Stimulated activated CD4-positive, alpha-beta T cell treated with anti-CD3 and anti-CD28 coated beads, TNF-alpha, amount 100 ng/mL, for 4 hours (primary cell): ENCODE data around the gene SPAG9.

ENCODE experiments used
- DNase-seq, 3 experiments: peaks; one replicate each; pipeline ENCODE4 v3.0.0-alpha.2; 2020; ENCODE audit warnings: low read depth in 3 of 3

The SPAG9 gene

DNA sequence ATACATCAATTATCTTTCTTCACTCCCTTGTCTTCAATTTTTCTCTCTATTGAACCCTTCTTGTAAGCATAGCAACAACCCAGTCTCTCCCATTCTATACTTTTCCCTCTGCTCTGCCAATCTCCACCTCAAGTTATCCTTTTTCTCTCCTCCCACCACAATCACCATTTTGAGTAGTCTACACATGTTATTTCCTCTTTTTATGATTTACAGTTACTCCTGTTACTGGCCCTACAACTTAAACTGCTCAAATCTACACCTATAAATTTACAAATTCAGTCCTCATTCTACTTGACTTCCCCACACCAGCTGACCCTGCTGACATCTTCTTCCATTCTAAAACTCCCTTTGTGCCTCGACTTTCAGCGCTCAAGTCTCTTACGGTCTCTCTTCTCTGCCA is 84.6 kb downstream of the SPAG9 start:
- no peak for DNase-seq

DNA sequence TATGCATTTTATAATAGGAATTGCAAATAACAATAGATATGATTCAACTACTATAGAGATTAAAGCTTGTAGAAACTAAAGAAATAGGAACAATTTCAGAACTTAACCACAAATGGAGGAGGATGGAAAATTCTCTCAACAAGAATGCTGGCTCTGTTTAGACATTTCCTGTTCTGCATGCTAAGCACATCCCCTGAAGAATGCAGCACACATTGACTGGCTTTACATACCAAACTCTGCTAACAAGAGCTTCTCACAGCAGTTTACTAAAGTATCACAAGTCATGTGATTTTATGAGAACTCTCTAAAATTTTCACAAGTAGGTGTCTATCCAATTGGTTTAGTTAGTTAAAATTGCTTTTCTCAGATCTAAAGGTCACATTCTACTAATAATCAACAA is 85.2 kb downstream of the SPAG9 start:
- DNase-seq, result no peak

DNA sequence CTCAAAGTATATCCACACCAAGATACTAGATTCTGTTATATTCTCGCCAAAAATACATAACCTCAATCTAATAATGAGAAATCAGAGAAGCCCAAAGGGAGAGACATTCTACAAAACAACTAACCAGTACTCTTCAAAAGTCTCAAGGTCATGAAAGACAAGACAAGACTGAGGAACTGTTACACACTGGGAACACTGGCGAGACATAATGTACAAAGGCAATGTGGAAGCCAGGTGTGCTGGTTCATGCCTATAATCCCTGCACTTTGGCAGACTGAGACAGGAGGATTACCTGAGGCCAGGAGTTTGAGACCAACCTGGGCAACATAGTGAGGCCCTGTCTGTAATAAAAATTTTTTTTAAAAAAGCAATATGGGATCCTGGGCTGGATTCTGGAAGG is 85.9 kb downstream of the SPAG9 start:
- no peak for DNase-seq

DNA sequence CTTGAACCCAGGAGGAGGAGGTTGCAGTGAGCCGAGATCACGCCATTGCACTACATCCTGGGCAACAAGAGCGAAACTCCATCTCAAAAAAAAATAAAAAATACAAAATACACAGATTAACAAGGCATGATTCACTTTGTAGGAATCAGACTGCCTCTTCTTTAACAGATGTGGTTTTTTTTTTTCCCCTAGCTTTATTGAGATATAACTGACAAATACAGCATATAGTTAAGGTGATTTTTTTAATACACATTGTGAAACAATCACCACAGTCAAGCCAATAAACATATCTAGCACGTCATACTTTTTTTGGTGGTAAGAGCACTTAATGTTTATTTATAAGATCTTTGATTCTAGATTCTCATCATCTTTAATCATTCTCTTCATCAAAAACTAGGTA is 87.8 kb downstream of the SPAG9 start:
- no peak for DNase-seq

DNA sequence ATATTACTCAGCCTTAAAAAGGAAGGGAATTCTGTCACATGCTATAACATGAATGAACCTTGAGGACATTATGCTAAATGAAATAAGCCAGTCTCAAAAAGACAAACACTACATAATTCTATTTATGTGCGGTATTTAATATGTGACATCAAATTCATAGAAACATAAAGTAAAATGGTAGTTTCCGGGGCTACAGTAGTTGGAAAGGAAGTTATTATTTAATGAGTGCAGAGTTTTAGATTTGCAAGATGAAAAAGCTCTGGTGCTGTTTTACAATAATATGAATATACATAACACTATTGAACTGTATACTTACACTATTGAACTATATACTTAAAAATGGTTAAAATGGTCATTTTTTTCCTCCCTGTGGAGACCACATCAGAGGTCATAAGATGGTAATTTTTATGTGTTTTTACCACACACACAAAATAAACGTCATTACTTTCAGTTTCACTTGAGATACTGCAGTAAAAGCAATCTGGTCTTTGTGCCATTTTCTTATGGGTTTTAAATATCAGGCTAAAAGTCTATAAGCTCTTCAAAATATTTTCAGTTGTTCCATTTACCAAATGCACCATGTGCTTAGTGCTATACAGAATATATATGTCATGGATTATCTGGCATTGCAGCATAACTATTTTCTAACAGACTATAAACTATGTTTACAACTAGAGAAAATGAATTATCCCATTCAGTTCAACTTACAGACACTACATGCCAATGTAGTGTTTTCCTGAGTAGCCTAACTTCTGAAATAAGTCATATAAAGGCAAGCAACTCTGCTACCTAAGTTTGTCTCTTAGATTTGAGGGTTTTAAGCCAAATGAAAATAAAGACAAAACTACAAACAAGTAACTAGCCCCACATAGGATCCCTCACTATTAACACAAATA is 90.9 kb downstream of the SPAG9 start:
- DNase-seq, result no peak

DNA sequence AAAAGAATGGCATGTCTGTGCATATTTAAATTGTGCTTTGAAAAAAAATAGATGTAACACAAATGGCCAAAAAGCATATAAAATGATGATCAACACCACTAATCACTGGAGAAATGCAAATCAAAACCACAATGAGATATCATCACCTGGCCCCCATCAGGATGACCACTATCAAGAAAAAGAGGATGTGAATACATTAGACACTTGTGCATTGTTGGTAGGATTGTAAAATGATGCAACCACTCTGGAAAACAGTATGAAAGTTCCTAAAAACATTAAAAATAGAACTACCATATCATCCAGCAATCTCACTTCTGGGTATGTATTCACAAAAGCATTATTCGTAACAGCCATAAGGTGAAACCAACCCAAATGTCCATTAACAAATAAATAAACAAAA is 91.5 kb downstream of the SPAG9 start:
- no peak for DNase-seq

DNA sequence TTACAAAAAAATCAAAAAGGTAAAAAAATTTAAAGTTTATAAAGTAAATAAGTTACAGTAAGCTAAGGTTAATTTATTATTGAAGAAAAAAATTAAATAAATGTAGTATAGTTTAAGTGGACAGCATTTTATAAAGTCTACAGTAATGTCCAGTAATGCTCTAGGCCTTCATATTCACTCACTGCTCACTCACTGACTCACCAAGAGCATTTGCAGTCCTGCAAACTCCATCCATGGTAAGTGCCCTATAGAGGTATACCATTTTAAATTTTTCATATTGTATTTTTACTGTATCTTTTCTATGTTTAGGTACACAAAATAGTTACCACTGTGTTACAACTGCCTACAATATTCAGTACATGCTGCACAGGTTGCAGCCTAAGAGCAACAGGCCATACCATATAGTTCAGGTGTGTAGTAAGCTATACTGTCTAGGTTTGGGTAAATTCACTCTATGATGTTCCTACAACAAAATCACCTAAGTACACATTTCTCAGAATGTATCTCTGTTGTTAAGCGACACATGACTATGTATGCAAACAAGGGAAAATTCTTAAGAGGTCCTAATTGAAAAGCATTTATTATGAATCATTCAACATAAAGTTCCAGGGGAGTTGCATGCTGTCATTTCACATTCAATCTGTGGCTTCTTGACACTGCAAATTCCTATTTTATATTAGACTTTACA is 92.3 kb downstream of the SPAG9 start:
- DNase-seq, result no peak

DNA sequence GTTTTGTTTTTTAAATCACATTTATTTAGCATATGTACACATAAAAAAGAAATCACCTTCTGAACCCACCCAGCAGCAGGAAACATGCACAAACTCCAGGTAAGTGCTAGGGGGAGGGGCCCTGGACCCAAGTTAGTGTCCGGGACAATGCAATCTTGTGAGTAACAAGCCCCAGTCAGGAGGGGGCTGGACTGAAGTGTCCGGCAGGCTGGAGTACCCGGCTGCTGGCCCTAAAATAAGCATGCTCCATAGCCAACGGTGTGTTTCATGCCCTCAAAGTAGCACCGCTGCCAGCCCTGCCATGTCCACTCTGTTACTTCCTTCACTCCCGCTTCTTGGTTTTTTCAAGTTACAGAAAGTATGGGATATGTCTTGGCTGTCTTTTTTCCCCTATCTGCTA is 102.1 kb downstream of the SPAG9 start:
- DNase-seq, result no peak

DNA sequence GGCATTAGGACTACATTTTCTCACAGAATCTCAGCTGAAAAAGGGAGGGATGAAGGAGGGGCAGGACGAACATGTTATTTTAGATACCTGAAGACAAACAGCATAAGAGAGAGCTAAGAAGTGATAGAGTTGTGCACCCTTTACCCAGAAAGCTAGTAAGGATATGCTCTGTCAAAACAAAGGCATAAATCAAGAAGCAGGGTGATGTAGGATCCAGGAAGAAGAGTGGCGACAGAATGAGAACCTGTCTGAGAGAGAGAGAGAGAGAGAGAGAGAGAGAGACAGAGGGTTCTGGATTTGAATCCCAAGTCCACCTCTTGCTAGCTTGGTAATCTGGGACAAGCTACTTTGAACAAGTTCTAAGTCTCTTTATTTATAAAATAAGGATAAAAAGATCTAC is 103.4 kb downstream of the SPAG9 start:
- no peak for DNase-seq

DNA sequence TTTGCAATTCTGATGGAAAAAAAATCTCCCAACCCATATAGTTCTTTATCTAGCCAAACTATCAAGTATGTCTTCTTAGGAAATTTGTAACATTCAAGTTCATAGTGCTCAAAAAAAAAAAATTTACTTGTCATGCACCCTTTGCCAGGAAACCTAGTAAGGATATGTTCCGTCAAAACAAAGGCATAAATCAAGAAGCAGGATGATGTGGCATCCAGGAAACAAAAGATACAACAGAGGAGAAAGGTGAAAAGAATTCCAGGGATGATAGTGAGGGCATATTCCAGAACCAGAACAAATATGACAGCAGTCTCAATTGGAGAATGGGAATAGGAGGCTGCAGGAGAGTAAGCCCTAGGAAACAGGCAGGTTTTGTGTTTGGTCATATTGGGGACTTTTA is 104.6 kb downstream of the SPAG9 start:
- no peak for DNase-seq

DNA sequence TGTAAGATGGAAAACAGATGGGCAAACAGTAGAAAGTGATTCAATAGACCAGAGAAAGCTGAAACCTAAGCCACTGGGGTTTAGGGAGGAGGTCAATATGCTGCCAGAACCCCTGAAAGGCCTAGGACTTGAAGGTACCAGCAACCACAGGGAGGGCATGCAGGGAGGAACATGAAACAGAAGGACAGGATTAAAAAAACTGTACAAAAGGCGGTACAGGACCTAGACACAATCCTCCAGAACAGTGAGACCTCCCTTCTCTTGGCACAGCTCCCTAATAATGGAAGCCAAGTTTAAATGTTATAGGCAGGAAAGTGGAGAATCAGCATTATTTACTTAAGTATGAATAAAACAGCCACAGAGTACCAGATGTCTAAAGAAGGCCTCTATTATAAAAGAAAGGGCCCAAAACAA is 105.5 kb downstream of the SPAG9 start:
- no peak for DNase-seq

DNA sequence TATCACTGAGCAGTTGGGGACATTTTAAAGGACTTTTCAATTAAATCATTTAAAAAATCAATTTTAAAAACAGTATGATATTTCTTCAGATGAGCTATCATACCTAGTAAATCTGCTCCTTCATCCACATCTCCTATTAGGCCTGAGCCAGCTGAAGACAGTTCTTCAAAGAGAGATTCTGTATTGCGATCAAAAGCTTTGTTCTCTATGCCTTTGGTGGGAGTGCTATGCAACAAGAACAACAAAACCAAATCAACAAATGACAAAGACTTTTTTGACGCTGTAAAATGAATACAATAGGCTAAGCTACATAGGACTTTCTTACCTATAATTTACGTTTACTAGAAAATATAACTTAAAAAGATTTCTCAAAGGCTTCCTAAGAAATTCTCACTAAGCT is 106.5 kb downstream of the SPAG9 start:
- DNase-seq, result no peak

DNA sequence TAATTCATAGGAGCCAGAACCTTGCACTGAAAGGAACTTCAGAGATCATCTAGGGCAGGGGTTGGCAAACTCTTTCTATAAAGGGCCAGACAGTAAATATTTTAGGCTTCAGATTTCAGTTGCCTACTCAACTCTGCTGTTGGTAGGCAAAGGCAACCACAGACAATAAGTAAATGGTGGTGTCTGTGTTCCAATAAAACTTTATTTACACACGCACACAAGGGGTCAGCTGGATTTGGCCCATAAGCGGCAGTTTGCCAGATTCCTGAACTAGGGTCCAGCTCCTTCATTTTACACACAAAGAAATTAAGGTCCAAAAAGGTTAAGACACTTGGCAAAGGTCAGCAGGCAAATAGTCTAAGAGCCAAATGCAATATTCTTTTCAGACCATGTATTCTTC is 107.3 kb downstream of the SPAG9 start:
- DNase-seq, result no peak

DNA sequence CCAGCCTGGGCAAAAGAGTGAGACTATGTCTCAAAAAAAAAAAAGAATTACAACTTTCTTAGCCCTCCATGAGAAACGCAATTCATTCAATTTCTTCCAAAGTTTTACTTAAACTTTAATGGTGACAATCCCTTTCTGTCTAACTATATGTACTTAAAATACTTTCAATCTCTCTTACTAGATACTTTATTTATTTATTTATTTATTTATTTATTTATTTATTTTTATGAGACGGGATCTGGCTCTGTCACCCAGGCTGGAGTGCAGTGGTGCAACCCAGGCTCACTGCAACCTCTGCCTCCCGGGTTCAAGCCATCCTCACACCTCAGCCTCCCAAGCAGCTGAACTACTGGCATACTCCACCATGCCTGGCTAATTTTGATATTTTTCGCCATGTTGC is 108.1 kb downstream of the SPAG9 start:
- no peak for DNase-seq

DNA sequence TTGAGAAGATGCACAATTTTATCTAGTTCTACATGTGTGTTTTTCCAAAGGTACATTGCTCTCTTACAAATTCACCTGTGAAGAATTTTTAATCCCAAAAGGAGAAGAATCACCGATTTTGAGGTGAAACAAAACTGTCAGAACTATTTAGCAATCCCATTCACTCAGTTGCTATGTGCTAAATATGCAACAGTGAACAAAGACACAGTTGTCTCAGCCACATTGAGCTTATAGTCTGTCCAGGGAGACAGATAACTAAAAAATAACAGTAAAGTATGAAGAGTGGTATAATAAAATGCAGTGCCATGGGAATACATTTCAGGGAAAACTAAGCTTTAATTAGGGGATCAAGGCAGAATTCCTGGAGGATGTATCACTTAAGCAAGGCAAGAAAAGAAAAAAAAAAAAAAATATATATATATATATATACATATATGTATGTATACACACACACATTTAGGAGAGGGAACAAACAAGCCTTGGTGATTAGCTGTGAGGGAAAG is 110.4 kb downstream of the SPAG9 start:
- no peak for DNase-seq

DNA sequence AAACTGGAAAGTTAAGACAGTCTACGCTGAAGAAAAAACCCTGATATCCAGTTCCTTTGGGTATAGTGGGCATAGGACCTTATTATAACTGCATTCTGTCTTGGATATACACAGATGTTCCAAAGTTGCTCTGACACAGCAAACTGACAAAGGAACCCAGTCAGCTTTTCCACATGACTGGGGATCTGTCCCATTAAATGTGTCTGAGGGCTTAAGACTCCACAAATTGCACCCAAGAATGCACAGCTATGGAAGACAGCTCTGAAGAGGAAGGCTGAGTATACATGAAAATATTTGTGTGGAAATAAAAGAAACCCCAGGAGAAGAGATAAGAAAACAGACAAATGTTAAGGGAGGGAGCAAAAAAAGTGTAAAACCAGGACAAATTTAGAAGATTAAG is 114.1 kb downstream of the SPAG9 start:
- DNase-seq, result no peak

DNA sequence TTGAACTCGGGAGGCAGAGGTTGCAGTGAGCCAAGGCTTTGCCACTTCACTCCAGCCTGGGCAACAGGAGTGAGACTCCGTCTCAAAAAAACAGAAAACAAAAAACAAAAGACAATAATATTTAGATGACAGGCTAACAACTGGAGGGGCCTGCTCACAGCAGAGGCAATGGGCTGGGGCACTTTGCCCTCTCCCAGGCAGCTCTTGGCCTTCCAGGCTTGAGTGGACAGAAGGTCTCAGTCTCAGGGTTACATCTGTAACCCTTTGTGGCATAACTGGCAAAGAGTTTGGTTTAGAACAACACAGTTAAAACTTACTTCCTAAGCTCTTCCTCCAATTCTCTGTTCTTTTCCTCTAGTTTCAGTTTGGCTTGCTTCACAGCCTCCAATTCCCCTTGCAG is 114.9 kb downstream of the SPAG9 start:
- no peak for DNase-seq

DNA sequence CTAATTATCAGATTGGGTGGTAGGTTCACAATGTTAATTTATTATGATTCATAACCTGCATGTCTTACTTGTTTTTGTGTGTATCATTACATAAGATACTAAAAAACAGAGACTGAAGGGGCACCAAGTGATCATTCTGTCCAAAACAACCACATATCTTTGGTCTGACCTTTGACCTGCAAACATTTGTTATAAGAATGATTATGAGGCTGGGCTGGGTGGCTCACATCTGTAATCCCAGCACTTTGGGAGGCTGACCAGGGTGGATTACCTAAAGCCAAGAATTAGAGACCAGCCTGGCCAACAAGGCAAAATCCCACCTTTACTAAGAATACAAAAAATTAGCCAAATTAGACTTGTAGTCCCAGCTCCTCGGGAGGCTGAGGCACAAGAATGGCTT is 116.4 kb downstream of the SPAG9 start:
- DNase-seq, result no peak

DNA sequence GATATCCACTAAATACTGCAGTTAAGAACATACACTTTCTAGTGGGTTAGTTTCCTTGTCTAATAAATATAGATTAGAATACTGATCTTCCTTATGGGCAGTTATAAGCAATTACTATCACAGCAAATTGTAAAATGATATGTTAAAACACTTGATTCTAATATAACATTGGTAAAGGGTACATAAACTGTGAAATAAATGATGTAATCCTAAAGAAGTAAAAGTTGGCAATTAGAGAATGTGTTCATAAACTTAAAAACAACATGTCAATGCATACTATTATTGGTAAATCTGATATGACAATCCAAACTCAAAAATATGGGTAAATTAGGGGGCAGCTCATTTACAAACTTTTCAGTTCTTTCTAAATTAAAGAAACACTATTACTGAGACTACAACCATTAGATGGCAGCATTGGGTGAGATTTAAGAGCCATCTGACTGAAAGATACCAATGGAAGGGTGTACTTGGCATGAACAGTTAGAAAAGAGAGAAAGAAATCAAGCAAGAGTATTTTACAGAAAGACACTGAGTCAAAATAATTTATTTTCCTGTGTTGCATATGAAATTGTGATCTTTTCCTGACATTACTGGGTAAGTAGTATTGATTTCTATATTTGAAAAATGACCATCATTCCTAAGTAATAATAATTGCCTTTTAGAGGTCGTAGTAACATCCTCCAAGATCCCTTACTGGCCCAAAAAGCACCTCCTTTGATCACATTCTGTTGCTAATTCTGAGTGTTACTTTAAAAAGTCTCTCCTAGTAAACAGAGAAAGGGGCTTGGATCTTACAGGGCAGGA is 119.6 kb downstream of the SPAG9 start:
- DNase-seq, result no peak

DNA sequence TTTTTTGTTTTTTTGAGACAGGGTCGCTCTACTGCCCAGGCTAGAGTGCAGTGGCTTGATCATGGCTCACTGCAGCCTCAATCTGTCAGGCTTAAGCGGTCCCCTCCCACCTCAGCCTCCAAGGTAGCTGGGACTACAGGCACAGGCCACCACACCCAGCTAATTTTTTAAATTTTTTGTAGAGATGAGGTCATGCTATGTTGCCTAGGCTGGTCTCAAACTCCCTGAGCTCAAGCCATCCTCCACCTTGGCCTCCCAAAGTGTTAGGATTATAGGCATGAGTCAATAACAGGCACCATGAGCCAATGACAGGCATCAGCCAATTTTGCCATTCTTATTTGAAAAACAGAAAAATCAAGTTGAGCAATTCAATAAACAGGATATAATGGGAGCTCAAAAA is 125.0 kb downstream of the SPAG9 start:
- DNase-seq, result no peak

DNA sequence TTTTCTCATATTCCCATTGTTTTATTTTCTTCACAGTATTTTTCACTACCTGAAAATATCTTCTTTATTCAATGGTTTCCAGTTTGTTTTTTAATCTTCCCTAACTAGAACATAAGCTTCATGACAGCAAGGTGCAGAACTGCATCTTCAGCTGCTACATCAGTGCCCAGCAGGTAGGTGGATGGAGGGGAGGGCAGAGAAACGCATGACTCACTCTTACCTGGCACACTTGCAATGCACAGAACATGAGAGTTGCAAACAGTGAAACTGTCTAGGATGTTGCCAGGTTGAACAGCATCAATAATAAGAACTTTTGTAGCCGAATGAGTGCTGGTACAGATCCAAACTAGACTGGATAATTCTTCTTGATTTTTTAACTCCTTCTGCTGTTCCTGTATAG is 127.1 kb downstream of the SPAG9 start:
- no peak for DNase-seq

DNA sequence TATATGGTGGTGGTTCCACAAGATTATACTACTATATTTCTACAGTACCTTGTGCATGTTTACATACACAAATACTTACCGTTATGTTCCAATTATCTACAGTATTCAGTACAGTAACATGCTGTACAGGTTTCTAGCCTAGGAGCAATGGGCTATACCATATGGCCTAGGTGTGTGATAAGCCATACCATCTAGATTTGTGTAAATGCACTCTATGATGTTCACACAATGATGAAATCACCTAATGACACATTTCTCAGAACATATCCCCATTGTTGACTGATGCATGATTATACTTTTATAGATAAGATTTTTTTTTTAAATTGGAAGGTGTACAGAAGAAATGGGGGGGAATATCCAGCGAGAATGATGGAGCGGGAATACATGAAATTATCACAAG is 131.5 kb downstream of the SPAG9 start:
- no peak for DNase-seq
